Esophagus squamous epithelium (tissue), 5 donors: ENCODE results near the gene ACCS. TPM values are rescaled to one million over a fixed set of nuclear protein-coding genes. Genes with fewer than 3 reads are reported as not detected.
A peak's percentile ranks its signal among the peaks of the same experiment; 100 is the strongest.

ENCODE experiments used
- DNase-seq: peaks from one replicate; lab custom pipeline; 2025; lab: John Stamatoyannopoulos, UW
- H3K27ac ChIP-seq, 4 donors: fragments of 200-600 bp; sonication (generic); one replicate each; pipeline ENCODE4 v1.5.1; 2016 to 2019; ENCODE audit warnings: mild to moderate bottlenecking in 1 of 4
- H3K27me3 ChIP-seq, 4 donors: fragments of 200-600 bp; sonication (generic); 1 replicate in 3 of 4; 2 replicates in 1 of 4; pipeline versions ENCODE4 v1.5.1 to v1.6.0; 2017 to 2021; ENCODE audit warnings: antibody characterized with exemption in 1 of 4
- H3K36me3 ChIP-seq, 3 donors: fragments of 200-600 bp; sonication (generic); one replicate each; pipeline ENCODE4 v1.5.1; 2016 to 2019
- H3K4me1 ChIP-seq, 3 donors: fragments of 200-600 bp; sonication (generic); one replicate each; pipeline ENCODE4 v1.5.1; 2017 to 2019
- H3K4me3 ChIP-seq, 4 donors: fragments of 200-600 bp; sonication (generic); 1 replicate in 3 of 4; 2 replicates in 1 of 4; pipeline ENCODE4 v1.5.1; 2016 to 2019; ENCODE audit warnings: mild to moderate bottlenecking in 2 of 4, moderate library complexity in 1 of 4
- H3K9me3 ChIP-seq, 3 donors: fragments of 200-600 bp; sonication (generic); one replicate each; pipeline ENCODE4 v1.5.1; 2016 to 2019
- CTCF ChIP-seq, 6 experiments: fragments of 450-650 bp in 4 of 6; fragments of 200-600 bp in 2 of 6; sonication (generic) in 2 of 6; IDR thresholded peaks; one replicate each; pipeline ENCODE4 v1.5.1; 2016 to 2019; ENCODE audit warnings: antibody characterized with exemption in 6 of 6, mild to moderate bottlenecking in 4 of 6, moderate library complexity in 4 of 6
- POLR2A ChIP-seq, 4 donors: fragments of 450-650 bp; IDR thresholded peaks; one replicate each; pipeline ENCODE4 v1.6.1; 2017; ENCODE audit warnings: antibody characterized with exemption in 4 of 4, mild to moderate bottlenecking in 4 of 4, moderate library complexity in 3 of 4
- WGBS, 2 donors: methylation state at CpG; one replicate each; pipeline ENCODE4 v1.1.5; 2018; 5-methylcytosine and 5-hydroxymethylcytosine counted together
- intact Hi-C: fragments of 100-400 bp; cut with DNase I; formaldehyde crosslinking; loops from one replicate; pipeline ENCODE4 v1.15.0; 2022
- total RNA-seq, 4 donors: library from RNA; depleted of rRNA; stranded (reverse); fragments of >200 nt; gene quantifications; one replicate each; pipeline ENCODE4 v1.1.0, GENCODE V29; 2016
- donor health status: DM: yes; HTN: yes; CAD: no.

The ACCS gene
- total RNA-seq, 4 donors from 2014 or later = 3.4 to 22.1 (median 4.9) TPM

- TF ChIP-seq CTCF (IDR thresholded peaks at IDR 0.05) (peak; percentile 52 to 81 (median 70)), POLR2A (IDR thresholded peaks at IDR 0.05) (no peak)
- no peak overlapping the region for H3K27ac ChIP-seq
- intact Hi-C loops = loop anchor here (10.0 kb wide), 1 partner anchor 440 kb away; no protein-coding TSS in a partner anchor
- 17 to 20% methylated on average over 10 to 11 of the region's 11 CpGs for WGBS, 2 donors
- no peaks in the 10 kb centered on the region for H3K9me3 ChIP-seq
- H3K4me3 ChIP-seq = no peak overlapping the region
- H3K36me3 ChIP-seq = no peaks in the 10 kb centered on the region
- H3K4me1 ChIP-seq = peaks cover 10 to 39% (median 19%) of the 10 kb centered on the region in 3 donors
- H3K27me3 ChIP-seq = no peaks in the 10 kb centered on the region
- peak; percentile 6 for DNase-seq
These were observed 28.3 kb downstream of the ACCS start for GRCh38 chr11:44094260-44094868.

DNA sequence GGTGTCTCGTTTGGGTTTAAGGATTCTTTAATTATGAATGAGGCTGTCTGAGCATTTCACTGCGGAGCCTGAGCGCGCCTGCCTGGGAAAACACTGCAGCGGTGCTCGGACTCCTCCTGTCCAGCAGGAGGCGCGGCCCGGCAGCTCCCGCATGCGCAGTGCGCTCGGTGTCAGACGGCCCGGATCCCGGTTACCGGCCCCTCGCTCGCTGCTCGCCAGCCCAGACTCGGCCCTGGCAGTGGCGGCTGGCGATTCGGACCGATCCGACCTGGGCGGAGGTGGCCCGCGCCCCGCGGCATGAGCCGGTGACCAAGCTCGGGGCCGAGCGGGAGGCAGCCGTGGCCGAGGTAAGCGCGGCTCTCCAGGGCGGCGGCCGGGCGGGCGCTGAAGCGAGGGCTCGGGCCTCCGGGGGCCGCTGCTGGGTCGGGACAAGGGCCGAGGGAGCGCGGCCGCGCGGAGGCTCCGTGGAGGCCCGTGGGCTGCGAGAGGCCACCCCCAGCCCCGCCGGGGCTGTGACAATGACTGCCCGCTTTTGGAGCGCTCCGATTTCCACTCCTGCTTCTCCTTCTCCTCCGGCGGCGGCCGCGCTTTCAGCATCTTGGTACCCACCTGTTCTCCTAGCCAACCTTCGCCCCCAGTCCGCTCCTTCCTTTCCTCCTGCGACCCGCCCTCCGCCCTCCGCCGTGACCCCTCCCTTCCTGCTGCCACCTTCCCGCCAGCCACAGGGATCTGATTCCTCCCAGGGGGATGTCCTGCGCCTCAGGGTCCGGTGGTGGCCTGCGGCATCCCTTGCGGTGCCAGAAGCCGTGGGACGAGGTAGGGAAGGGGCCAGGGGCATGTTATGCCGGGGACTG, 29.7 kb downstream of the ACCS start, which contains the start of gene EXT2:
Gene EXT2, plus strand, starts transcription at position 173 of the 854 bp plus-strand sequence. CDS start 12,035 bp downstream, outside the sequence.
- Histone ChIP-seq H3K4me1 (peaks cover 10 to 39% (median 19%) of the 10 kb centered on the region in 3 donors), H3K36me3 (peaks cover 0 to 9% (median 0%) of the 10 kb centered on the region in 3 donors), H3K27ac (peak within 1 kb of the TSS; percentile 55 to 82 (median 79)), H3K27me3 (no peaks in the 10 kb centered on the region), H3K9me3 (no peaks in the 10 kb centered on the region), H3K4me3 (peak within 1 kb of the TSS; percentile 70 to 99 (median 86))
- intact Hi-C loops = loop anchor here (10.0 kb wide), 1 partner anchor 439 kb away; no protein-coding TSS in a partner anchor
- TF ChIP-seq POLR2A (IDR thresholded peaks at IDR 0.05) (peak in 1 of 4 donors; percentile 65), CTCF (IDR thresholded peaks at IDR 0.05) (peak; percentile 83 to 97 (median 88))
- 0 to 1% methylated on average over 16 to 20 of the region's 83 CpGs for WGBS, 2 donors
- DNase-seq = peak; percentile 41

DNA sequence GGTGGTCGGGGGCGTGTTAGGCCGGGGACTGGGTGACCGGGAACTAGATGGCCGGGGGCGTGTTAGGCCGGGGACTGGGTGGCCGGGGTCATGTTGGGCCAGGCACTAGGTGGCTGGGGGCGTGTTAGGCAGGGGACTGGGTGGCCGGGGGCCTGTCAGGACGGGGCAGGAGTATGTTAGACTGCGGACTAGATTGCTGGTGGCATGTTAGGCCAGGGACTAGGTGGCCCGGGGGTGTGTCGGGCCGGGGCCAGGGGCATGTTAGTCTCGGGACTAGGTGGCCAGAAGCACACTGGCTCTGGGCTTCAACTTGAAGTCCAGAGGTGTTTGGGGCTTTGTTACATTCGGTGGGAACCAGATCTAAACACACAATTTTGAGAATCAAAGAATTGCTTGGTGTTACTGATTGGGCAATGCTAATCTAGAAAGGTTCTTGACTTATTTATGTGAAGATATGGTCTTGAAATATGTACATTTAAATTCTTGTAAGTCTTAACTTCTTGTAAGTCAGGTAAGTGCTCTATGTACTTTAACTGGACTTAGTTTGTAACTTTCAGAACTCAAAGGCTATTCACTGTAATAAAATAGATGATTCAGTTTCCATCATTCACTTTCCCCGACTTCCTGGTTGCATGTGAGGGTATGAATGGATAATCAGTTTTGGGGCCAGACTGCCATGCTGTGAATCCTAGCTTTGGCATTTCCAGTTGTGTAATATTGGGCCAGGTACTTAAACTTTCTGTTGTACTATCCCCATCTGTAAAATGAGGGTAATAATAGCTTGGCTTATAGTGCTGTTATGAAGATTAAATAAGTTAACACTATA, 30.5 kb downstream of the ACCS start:
- WGBS, 2 donors = 9 to 34% methylated on average over 4 to 7 of the region's 18 CpGs
- Histone ChIP-seq H3K27ac (peak overlapping the region in 3 of 4 donors; percentile 55 to 80 (median 78)), H3K4me3 (peak overlapping the region; percentile 70 to 99 (median 86)), H3K36me3 (peaks cover 0 to 9% (median 0%) of the 10 kb centered on the region in 3 donors), H3K27me3 (no peaks in the 10 kb centered on the region), H3K9me3 (no peaks in the 10 kb centered on the region), H3K4me1 (peaks cover 10 to 39% (median 19%) of the 10 kb centered on the region in 3 donors)
- intact Hi-C loops = loop anchor here (10.0 kb wide), 1 partner anchor 438 kb away; no protein-coding TSS in a partner anchor
- no peak for DNase-seq
- TF ChIP-seq POLR2A (IDR thresholded peaks at IDR 0.05) (no peak), CTCF (IDR thresholded peaks at IDR 0.05) (no peak)

DNA sequence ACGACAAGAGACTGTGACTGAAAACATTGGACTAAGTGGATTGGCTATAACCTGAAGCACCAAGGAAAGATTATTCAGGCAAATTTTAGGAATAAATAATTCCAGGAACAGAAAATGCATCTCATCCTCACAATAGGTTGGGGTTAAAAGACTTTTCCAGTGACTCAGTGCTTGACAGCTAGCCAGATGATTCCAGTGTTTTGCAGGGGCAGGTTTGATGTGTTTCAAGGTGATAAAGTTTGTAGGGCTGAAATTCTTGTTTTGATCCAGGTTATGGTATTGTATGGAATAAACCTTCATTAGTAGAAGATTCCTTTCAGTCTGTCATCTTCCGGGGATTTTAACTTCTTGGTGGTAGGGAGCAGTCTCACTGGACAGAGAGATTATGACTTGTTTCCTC, 31.8 kb downstream of the ACCS start:
- H3K9me3 ChIP-seq = no peaks in the 10 kb centered on the region
- no peaks in the 10 kb centered on the region for H3K27me3 ChIP-seq
- peaks cover 0 to 9% (median 0%) of the 10 kb centered on the region in 3 donors for H3K36me3 ChIP-seq
- no peak overlapping the region for H3K4me3 ChIP-seq
- no peak for DNase-seq
- TF ChIP-seq POLR2A (IDR thresholded peaks at IDR 0.05) (no peak), CTCF (IDR thresholded peaks at IDR 0.05) (no peak)
- intact Hi-C loops = loop anchor here (10.0 kb wide), 1 partner anchor 437 kb away; no protein-coding TSS in a partner anchor
- 38 to 50% methylated on average over 2 of the region's 2 CpGs for WGBS, 2 donors
- peaks cover 10 to 39% (median 19%) of the 10 kb centered on the region in 3 donors for H3K4me1 ChIP-seq
- H3K27ac ChIP-seq = peak overlapping the region in 1 of 4 donors; percentile 6
